ENCODE results near the gene CYTIP.

GRCh38 chr2:157376041-157376440, 67.8 kb downstream of the CYTIP start:
- no peak for TF ChIP-seq NR3C1 (IDR thresholded peaks at IDR 0.05)
- no peak for TF ChIP-seq CHD2 (IDR thresholded peaks at IDR 0.05; ENCODE audit: low read length, partially characterized antibody)
- no peak for TF ChIP-seq POLR2A (IDR thresholded peaks at IDR 0.05; ENCODE audit: low read length)
- TF ChIP-seq USF2 (IDR thresholded peaks at IDR 0.05), result no peak
- no peak for TF ChIP-seq CTCF (IDR thresholded peaks at IDR 0.05)
- no peak for TF ChIP-seq PHF8 (IDR thresholded peaks at IDR 0.05; ENCODE audit: borderline replicate concordance, low read depth)
- no peak for TF ChIP-seq ESRRA (IDR thresholded peaks at IDR 0.05; ENCODE audit: borderline replicate concordance, low read length)
- TF ChIP-seq HMGXB4 (CRISPR knock-in tag; IDR thresholded peaks at IDR 0.05; ENCODE audit: borderline replicate concordance), result no peak
- TF ChIP-seq EP300 (IDR thresholded peaks at IDR 0.05), result no peak

All from A549 (cell line).